ENCODE results near the gene SARM1. TPM values are rescaled to one million over a fixed set of nuclear protein-coding genes. Genes with fewer than 3 reads are reported as not detected.

The SARM1 gene
- total RNA-seq, 3 donors from 2014 or later (not counting 1 experiment from before 2014, with no cell fraction given): 25.7 to 33.0 (median 26.2) TPM

DNA sequence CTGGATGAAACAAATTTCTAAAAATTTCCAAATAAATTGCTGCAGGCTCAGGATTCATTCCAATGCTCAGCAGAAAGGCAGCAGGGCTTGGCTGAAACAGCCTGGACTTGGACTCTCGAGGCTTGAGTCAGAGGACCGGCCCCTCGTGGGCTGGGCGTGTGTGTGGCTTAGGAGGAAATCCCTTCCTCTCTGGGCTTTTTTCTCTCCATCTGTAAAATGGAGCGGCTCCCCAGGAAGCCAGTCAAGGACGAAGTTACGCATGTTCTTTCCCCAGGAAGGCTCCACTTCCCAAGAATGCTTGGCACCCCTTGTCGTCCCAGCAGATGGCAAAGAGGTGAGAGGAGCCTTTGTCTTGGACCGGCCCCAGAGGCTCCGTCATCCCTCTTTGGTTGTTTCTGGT, 21.0 kb downstream of the SARM1 start:
- no peaks in the 10 kb centered on the region for H3K27me3 ChIP-seq (ENCODE audit: control insufficient read depth, insufficient read depth, low read length)
- H3K27me3 Mint-ChIP-seq (ENCODE audit: low read depth in 2 of 2): no peaks in the 10 kb centered on the region
- peaks cover 16% of the 10 kb centered on the region for H3K36me3 Mint-ChIP-seq
- peaks cover 0 to 4% of the 10 kb centered on the region in 2 donors for H3K4me1 Mint-ChIP-seq
- H3K27ac Mint-ChIP-seq: no peak overlapping the region
- H3K4me3 ChIP-seq (ENCODE audit: low read length): no peak overlapping the region
- no peaks in the 10 kb centered on the region for H3K9me3 ChIP-seq (ENCODE audit: control insufficient read depth, insufficient read depth, low read length)
- no peak overlapping the region for H3K4me3 Mint-ChIP-seq
- no peaks in the 10 kb centered on the region for H3K4me1 ChIP-seq (ENCODE audit: control insufficient read depth, insufficient read depth, low read length)
- H3K9me3 Mint-ChIP-seq: no peaks in the 10 kb centered on the region
- no peak overlapping the region for H3K27ac ChIP-seq (ENCODE audit: low read length)
- 97% methylated on average over 10 of the region's 10 CpGs for WGBS (ENCODE audit: insufficient coverage)
- DNase-seq (no peak), ATAC-seq (no peak)
- peaks cover 62% of the 10 kb centered on the region for H3K36me3 ChIP-seq (ENCODE audit: control insufficient read depth, insufficient read depth, low read length)
- intact Hi-C loops (cut with micrococcal nuclease): no loop called here
- TF ChIP-seq, protein P1, sequence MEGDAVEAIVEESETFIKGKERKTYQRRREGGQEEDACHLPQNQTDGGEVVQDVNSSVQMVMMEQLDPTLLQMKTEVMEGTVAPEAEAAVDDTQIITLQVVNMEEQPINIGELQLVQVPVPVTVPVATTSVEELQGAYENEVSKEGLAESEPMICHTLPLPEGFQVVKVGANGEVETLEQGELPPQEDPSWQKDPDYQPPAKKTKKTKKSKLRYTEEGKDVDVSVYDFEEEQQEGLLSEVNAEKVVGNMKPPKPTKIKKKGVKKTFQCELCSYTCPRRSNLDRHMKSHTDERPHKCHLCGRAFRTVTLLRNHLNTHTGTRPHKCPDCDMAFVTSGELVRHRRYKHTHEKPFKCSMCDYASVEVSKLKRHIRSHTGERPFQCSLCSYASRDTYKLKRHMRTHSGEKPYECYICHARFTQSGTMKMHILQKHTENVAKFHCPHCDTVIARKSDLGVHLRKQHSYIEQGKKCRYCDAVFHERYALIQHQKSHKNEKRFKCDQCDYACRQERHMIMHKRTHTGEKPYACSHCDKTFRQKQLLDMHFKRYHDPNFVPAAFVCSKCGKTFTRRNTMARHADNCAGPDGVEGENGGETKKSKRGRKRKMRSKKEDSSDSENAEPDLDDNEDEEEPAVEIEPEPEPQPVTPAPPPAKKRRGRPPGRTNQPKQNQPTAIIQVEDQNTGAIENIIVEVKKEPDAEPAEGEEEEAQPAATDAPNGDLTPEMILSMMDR (IDR thresholded peaks at IDR 0.05): no peak

GRCh38 chr17:28394337-28395116, 23.0 kb downstream of the SARM1 start:
- no peaks in the 10 kb centered on the region for H3K27me3 Mint-ChIP-seq (ENCODE audit: low read depth in 2 of 2)
- peaks cover 16% of the 10 kb centered on the region for H3K36me3 Mint-ChIP-seq
- Histone ChIP-seq H3K9me3 (ENCODE audit: control insufficient read depth, insufficient read depth, low read length) (no peaks in the 10 kb centered on the region), H3K36me3 (ENCODE audit: control insufficient read depth, insufficient read depth, low read length) (peaks cover 54% of the 10 kb centered on the region), H3K27ac (ENCODE audit: low read length) (no peak overlapping the region), H3K4me3 (ENCODE audit: low read length) (no peak overlapping the region), H3K4me1 (ENCODE audit: control insufficient read depth, insufficient read depth, low read length) (no peaks in the 10 kb centered on the region), H3K27me3 (ENCODE audit: control insufficient read depth, insufficient read depth, low read length) (no peaks in the 10 kb centered on the region)
- H3K9me3 Mint-ChIP-seq: no peaks in the 10 kb centered on the region
- intact Hi-C loops (cut with micrococcal nuclease): no loop called here
- no peak for ATAC-seq
- no peak overlapping the region for H3K27ac Mint-ChIP-seq
- H3K4me3 Mint-ChIP-seq: no peak overlapping the region
- 93% methylated on average over 5 of the region's 7 CpGs for WGBS (ENCODE audit: insufficient coverage)
- DNase-seq: no peak
- TF ChIP-seq, protein P1 (IDR thresholded peaks at IDR 0.05): no peak
- no peaks in the 10 kb centered on the region for H3K4me1 Mint-ChIP-seq

GRCh38 chr17:28395426-28395825, 23.9 kb downstream of the SARM1 start:
- no peaks in the 10 kb centered on the region for H3K4me1 Mint-ChIP-seq
- H3K4me3 Mint-ChIP-seq: no peak overlapping the region
- H3K27ac Mint-ChIP-seq: no peak overlapping the region
- no peaks in the 10 kb centered on the region for H3K9me3 Mint-ChIP-seq
- Histone ChIP-seq H3K4me1 (ENCODE audit: control insufficient read depth, insufficient read depth, low read length) (no peaks in the 10 kb centered on the region), H3K36me3 (ENCODE audit: control insufficient read depth, insufficient read depth, low read length) (peaks cover 47% of the 10 kb centered on the region), H3K27ac (ENCODE audit: low read length) (no peak overlapping the region), H3K9me3 (ENCODE audit: control insufficient read depth, insufficient read depth, low read length) (no peaks in the 10 kb centered on the region), H3K27me3 (ENCODE audit: control insufficient read depth, insufficient read depth, low read length) (no peaks in the 10 kb centered on the region), H3K4me3 (ENCODE audit: low read length) (no peak overlapping the region)
- ATAC-seq: no peak
- intact Hi-C loops (cut with micrococcal nuclease): no loop called here
- H3K36me3 Mint-ChIP-seq: peaks cover 9% of the 10 kb centered on the region
- TF ChIP-seq, protein P1 (IDR thresholded peaks at IDR 0.05): no peak
- WGBS (ENCODE audit: insufficient coverage): 63% methylated on average over 2 of the region's 2 CpGs
- no peaks in the 10 kb centered on the region for H3K27me3 Mint-ChIP-seq (ENCODE audit: low read depth in 2 of 2)
- no peak for DNase-seq

DNA sequence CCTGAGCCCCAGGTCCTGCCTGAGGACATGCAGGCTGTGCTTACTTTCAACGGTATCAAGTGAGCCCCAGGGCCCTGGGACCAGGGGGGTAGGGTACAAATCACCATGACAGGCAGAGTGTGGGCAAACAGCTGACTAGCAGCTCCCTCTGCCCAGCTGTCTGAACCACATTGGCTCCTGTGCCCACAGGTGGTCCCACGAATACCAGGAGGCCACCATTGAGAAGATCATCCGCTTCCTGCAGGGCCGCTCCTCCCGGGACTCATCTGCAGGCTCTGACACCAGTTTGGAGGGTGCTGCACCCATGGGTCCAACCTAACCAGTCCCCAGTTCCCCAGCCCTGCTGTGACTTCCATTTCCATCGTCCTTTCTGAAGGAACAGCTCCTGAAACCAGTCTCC, 24.5 kb downstream of the SARM1 start:
- H3K27ac ChIP-seq (ENCODE audit: low read length): no peak overlapping the region
- no peaks in the 10 kb centered on the region for H3K9me3 ChIP-seq (ENCODE audit: control insufficient read depth, insufficient read depth, low read length)
- ATAC-seq: no peak
- Mint-ChIP-seq H3K27me3 (ENCODE audit: low read depth in 2 of 2) (no peaks in the 10 kb centered on the region), H3K9me3 (no peaks in the 10 kb centered on the region), H3K4me1 (no peaks in the 10 kb centered on the region), H3K27ac (no peak overlapping the region), H3K4me3 (no peak overlapping the region), H3K36me3 (peaks cover 4% of the 10 kb centered on the region)
- intact Hi-C loops (cut with micrococcal nuclease): no loop called here
- 90% methylated on average over 6 of the region's 6 CpGs for WGBS (ENCODE audit: insufficient coverage)
- H3K36me3 ChIP-seq (ENCODE audit: control insufficient read depth, insufficient read depth, low read length): peaks cover 41% of the 10 kb centered on the region
- H3K4me1 ChIP-seq (ENCODE audit: control insufficient read depth, insufficient read depth, low read length): no peaks in the 10 kb centered on the region
- no peaks in the 10 kb centered on the region for H3K27me3 ChIP-seq (ENCODE audit: control insufficient read depth, insufficient read depth, low read length)
- DNase-seq: no peak
- TF ChIP-seq, protein P1 (IDR thresholded peaks at IDR 0.05): no peak
- H3K4me3 ChIP-seq (ENCODE audit: low read length): no peak overlapping the region
